GM12891 (cell line): ENCODE data around the gene ECHS1.
"Not testable (repeated sequence)": the region's sequence is repeated elsewhere in the genome, so short reads cannot be mapped to it uniquely, and the experiment has no call there.

Experiments used
- DNase-seq: peaks from one replicate; pipeline ENCODE4 v3.0.0; 2011; ENCODE audit warnings: low spot score; ENCODE audit not compliant: insufficient read length
- FAIRE-seq: peaks from 2 replicates; lab custom pipeline; 2011; peaks lifted over from hg19 to GRCh38; lab: Jason Lieb, UNC
- PAX5 ChIP-seq: IDR thresholded peaks from 2 replicates; pipeline ENCODE4 v1.6.1; 2011; ENCODE audit warnings: low read length, moderate library complexity, mild to moderate bottlenecking; ENCODE audit not compliant: insufficient read depth, severe bottlenecking
- POLR2A ChIP-seq: IDR thresholded peaks from 2 replicates; pipeline ENCODE4 v1.6.1; 2011; ENCODE audit warnings: low read depth, low read length, control low read depth
- POLR2AphosphoS5 ChIP-seq: IDR thresholded peaks from 2 replicates; pipeline ENCODE4 v1.6.1; 2011; ENCODE audit warnings: low read depth, low read length, control low read depth
- POU2F2 ChIP-seq: IDR thresholded peaks from 2 replicates; pipeline ENCODE4 v1.6.1; 2011; ENCODE audit warnings: low read depth, mild to moderate bottlenecking, control low read depth, low read length, moderate library complexity
- SPI1 ChIP-seq: IDR thresholded peaks from 2 replicates; pipeline ENCODE4 v1.6.1; 2011; ENCODE audit warnings: low read depth, low read length, control low read depth
- TAF1 ChIP-seq: IDR thresholded peaks from 2 replicates; pipeline ENCODE4 v1.6.1; 2011; ENCODE audit warnings: low read depth, low read length, control low read depth

The ECHS1 gene

GRCh38 chr10:133391249-133391635 lies 18.1 kb upstream of the ECHS1 start:
- TF ChIP-seq POU2F2 = no peak
- no peak for TF ChIP-seq POLR2A
- no peak for TF ChIP-seq PAX5
- no peak for TF ChIP-seq TAF1
- TF ChIP-seq SPI1 = no peak
- no peak for TF ChIP-seq POLR2AphosphoS5
- FAIRE-seq (no peak), DNase-seq (no peak)

- TF ChIP-seq POLR2A = no peak
- TF ChIP-seq SPI1 = no peak
- no peak for TF ChIP-seq POLR2AphosphoS5
- TF ChIP-seq POU2F2 = no peak
- no peak for TF ChIP-seq TAF1
- TF ChIP-seq PAX5 = no peak
- FAIRE-seq (peak; percentile 85), DNase-seq (no peak)
Measured at GRCh38 chr10:133390597-133391248, 17.6 kb upstream of the ECHS1 start.

GRCh38 chr10:133388973-133389818 lies 16.0 kb upstream of the ECHS1 start:
- peak; percentile 98 for FAIRE-seq
- peak; percentile 75 for DNase-seq
- TF ChIP-seq PAX5 (no peak), SPI1 (peak; percentile 94), TAF1 (no peak), POU2F2 (no peak; the same call in 1 of the 2 replicates), POLR2AphosphoS5 (peak; percentile 64), POLR2A (peak; percentile 58)

- TF ChIP-seq TAF1 (no peak), POLR2A (no peak), POLR2AphosphoS5 (no peak), POU2F2 (no peak), SPI1 (no peak), PAX5 (no peak)
- no peak for FAIRE-seq
- no peak for DNase-seq
Measured at GRCh38 chr10:133388236-133388972, 15.2 kb upstream of the ECHS1 start.

GRCh38 chr10:133386951-133387350 lies 13.8 kb upstream of the ECHS1 start:
- not testable (repeated sequence) for FAIRE-seq, DNase-seq

- no peak for FAIRE-seq
- no peak for DNase-seq
- TF ChIP-seq POLR2AphosphoS5 = no peak
- no peak for TF ChIP-seq TAF1
- no peak for TF ChIP-seq POLR2A
- TF ChIP-seq SPI1 = no peak
- TF ChIP-seq PAX5 = no peak
- TF ChIP-seq POU2F2 = no peak
Measured at GRCh38 chr10:133385214-133385613, 12.1 kb upstream of the ECHS1 start.

- DNase-seq (no peak), FAIRE-seq (no peak)
- TF ChIP-seq TAF1 (no peak), PAX5 (no peak), POLR2A (no peak), POU2F2 (no peak), POLR2AphosphoS5 (no peak), SPI1 (no peak)
Measured at GRCh38 chr10:133384071-133384470, 10.9 kb upstream of the ECHS1 start.

- DNase-seq (no peak), FAIRE-seq (no peak)
- TF ChIP-seq POLR2AphosphoS5 = no peak
- no peak for TF ChIP-seq SPI1
- no peak for TF ChIP-seq TAF1
- no peak for TF ChIP-seq POU2F2
Measured at GRCh38 chr10:133383551-133383950, 10.4 kb upstream of the ECHS1 start.

- DNase-seq (no peak), FAIRE-seq (no peak)
- TF ChIP-seq POU2F2 (no peak), TAF1 (no peak), POLR2AphosphoS5 (no peak), SPI1 (no peak), POLR2A (no peak), PAX5 (no peak)
Measured at GRCh38 chr10:133381036-133381435, 7.9 kb upstream of the ECHS1 start.
